Stimulated activated CD8-positive, alpha-beta memory T cell treated with anti-CD3 and anti-CD28 coated beads, Interleukin-15, amount 100 ng/mL, for 48 hours (primary cell): ENCODE data around the gene OR9G1.
"Not testable (repeated sequence)": the region's sequence is repeated elsewhere in the genome, so short reads cannot be mapped to it uniquely, and the experiment has no call there.

Source experiments
- DNase-seq, 2 donors: peaks; one replicate each; pipeline ENCODE4 v3.0.0-alpha.2; 2020; ENCODE audit warnings: low read depth in 2 of 2

Gene OR9G1, protein sequence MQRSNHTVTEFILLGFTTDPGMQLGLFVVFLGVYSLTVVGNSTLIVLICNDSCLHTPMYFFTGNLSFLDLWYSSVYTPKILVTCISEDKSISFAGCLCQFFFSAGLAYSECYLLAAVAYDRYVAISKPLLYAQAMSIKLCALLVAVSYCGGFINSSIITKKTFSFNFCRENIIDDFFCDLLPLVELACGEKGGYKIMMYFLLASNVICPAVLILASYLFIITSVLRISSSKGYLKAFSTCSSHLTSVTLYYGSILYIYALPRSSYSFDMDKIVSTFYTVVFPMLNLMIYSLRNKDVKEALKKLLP

DNA sequence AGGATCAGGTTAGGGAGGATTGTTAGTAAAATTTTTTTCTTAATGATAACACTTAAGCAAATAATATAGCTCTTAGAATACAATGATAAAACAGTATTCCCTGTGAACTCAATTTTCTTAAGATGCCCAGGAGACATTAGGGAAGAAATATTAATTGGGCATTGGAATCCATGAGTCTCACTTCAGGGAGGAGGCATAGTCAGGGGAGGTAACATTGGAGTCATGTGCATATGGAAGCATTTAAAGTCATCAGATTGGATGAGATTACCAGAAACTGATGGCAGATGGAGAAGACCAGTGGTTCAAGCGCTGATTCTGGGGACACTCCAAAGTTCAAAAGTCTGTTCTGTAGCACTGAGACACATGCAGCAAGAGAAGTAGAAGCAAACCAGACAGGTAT lies at the start of gene OR9G1:
Gene OR9G1, plus strand, starts transcription at position 301 of the 400 bp plus-strand sequence. CDS start 1,293 bp downstream, outside the sequence.
- no peak for DNase-seq

DNA sequence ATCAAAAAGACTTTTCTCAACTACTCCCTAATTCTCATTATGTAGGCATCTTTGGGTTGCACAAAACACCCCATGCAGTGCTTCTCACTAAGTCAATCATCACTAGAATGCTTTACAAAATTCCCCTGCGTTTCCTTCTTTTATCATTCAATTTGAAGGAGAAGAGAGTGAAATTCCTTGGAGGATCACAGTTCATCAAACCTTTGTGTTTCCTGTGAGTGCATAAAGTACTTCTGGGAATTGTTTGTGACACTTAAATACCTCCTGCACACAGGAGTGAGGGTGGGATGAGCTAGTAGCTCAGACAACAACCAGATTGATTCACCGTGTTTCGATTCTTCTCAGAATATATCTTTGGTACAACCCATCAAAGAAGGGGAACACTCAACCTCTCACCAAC lies 39.1 kb upstream of the OR9G1 start:
- DNase-seq: no peak

DNA sequence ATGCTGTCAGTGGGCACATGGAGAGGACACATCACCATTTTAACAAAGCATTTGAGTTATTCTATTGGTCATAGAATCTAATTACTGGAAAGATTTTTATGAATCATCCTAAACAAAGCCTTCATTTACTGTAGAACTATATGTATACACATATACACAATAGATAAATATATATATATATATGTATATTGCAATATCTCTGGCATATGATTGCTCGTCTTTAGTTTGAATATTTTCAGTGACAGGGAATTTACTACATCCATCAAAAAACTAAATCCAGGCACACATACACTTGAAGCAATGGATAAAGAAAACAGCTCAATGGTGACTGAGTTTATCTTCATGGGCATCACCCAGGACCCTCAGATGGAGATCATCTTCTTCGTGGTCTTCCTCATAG lies 35.5 kb upstream of the OR9G1 start, which contains the start of gene OR5AR1:
Gene OR5AR1, plus strand, starts transcription at position 301 of the 400 bp plus-strand sequence. Its CDS starts 0 bp downstream, at position 301.
- no peak for DNase-seq

DNA sequence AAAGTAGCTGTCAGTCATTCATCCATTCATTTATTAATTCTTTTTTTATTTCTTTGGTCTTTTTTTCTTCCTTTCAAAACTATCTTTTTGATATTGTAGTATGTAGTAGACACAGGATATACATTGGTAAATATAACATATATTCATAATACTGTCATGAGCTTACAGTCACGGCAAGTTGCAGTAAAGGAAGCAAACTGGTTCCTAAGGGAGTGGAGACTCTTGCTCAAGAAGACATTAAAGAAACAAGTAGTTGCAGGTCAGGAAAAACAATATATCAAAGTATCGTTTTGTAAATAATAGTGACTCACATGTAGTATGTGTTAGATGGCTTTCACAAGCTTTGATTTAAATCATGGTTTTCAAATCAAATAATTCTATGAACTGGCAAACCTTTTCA lies 27.9 kb upstream of the OR9G1 start:
- no peak for DNase-seq

DNA sequence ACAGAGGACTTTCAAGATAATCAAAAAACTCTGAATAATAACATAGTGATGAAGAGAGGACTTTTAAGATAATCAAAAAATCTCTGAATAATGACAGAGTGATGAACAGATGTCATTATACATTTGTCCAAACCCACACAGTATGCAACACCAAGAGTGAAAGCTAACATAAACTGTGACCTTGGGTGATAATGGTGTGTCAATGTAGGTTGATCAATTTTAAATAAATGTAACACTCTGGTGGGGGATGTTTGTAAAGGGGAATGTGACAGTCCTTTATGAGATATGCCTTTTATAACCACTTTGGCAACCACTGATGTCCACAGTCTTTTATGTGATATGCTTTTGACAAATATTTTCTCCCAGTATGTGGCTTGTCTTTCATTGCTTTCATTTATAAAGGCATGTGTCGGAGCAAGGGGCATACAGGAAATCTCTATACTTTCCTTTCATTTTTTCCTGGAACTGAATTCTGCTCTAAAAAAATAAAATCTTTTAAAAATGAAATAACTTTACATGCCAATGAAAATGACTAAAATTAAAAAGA lies 10.3 kb upstream of the OR9G1 start:
- no peak for DNase-seq

DNA sequence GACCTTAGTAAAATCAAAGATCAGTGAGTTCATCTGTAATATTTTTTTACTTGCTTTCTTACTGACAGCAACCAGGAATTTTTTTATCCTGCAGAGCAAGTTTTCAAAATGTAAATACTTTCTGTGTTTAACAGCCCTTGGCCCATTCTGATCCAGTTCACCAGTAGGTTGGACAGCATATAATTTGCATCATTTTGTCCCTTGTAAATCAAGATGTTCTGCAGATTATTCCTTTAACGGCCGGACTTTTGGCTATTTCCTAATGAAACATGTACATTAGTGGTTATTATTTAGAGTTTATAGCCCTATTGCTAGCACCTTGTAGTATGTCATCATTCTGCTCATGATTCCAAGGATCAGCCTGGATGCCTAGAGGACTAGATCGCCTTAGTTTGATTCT lies 7.7 kb upstream of the OR9G1 start:
- DNase-seq: not testable (repeated sequence)

DNA sequence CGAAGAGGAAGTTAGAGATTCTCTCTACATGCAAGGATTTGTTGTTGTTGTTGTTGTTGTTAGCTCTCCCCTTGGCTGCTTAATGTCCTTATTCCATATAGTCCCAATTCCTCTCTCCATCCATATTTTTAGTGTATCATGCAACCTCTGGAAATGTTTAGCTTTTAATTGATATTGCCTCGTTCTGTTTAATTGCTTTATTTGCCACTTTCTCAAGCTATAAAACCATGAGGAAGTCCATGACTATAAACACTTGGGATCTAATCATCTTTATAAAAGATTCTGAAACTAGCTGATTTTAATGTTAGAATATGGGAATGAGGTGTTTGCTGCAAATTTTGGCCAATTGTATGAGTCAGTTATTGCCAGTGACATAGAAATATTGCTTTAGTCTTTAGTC lies 5.5 kb upstream of the OR9G1 start:
- DNase-seq: no peak

DNA sequence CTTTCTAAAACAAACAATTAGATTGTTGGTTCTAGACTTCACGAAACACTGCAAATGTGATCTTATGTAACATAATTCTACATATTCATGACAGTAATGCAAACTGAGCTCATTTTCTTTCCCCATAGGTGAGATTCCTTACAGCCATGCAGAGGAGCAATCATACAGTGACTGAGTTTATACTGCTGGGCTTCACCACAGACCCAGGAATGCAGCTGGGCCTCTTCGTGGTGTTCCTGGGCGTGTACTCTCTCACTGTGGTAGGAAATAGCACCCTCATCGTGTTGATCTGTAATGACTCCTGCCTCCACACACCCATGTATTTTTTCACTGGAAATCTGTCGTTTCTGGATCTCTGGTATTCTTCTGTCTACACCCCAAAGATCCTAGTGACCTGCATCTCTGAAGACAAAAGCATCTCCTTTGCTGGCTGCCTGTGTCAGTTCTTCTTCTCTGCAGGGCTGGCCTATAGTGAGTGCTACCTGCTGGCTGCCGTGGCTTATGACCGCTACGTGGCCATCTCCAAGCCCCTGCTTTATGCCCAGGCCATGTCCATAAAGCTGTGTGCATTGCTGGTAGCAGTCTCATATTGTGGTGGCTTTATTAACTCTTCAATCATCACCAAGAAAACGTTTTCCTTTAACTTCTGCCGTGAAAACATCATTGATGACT lies 1.5 kb downstream of the OR9G1 start:
- no peak for DNase-seq

DNA sequence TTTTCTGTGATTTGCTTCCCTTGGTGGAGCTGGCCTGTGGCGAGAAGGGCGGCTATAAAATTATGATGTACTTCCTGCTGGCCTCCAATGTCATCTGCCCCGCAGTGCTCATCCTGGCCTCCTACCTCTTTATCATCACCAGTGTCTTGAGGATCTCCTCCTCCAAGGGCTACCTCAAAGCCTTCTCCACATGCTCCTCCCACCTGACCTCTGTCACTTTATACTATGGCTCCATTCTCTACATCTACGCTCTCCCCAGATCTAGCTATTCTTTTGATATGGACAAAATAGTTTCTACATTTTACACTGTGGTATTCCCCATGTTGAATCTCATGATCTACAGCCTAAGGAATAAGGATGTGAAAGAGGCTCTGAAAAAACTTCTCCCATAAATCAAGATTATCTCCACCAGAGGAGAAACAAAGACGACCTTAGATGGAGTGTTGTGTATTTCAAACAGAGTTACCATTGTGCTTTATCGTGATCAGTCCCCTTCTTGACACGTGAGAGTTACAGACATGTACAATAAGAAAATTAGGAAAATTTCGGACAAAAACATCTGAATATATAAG lies 2.1 kb downstream of the OR9G1 start:
- DNase-seq: no peak

DNA sequence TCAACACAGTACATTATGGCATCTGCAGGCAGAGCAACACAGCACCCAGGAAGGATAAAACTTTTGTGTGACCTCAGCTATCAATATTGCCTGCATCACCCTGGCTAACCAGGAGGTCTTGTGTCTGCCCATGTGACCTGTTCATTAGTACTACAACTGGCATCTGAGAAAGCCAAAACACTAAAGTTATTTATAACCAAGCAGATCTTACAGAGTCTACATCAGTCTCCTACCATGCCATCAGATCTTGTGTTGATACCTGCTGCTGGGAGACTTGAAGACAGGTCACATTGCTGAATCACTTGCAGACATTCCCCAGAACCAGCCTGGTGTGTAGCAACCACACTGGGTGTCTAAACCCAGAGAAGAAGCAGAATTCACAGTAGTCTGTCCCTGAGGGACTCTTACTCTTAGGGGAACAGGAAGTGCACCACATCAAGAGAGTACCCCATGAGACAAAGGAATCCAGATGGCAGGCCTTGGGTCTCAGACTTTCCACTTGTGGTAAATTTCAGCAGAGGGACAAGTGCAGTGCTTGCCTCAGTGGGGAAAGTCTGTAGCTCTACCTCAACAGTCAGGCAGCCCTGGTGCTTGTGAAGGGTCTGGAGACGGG lies 7.0 kb downstream of the OR9G1 start:
- no peak for DNase-seq

DNA sequence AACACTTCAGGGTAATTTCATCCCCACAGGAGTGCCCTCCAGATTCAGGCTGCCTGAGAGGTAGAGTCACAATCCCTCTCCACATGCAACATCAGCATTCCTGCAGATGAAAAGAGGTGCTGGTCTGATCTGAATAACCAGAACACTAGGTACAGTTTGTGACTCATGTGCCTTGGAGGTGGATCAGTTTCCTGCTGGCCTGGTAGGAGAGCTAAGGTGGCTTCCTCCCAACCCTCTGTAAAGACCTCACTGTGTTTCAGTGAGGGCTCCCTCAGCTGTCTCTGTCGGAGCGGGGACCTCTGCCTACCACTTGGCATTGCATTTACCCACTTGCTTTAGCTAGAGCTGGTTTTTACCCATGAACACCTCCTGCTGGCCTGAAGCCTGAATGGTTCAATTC lies 7.6 kb downstream of the OR9G1 start:
- DNase-seq: no peak

DNA sequence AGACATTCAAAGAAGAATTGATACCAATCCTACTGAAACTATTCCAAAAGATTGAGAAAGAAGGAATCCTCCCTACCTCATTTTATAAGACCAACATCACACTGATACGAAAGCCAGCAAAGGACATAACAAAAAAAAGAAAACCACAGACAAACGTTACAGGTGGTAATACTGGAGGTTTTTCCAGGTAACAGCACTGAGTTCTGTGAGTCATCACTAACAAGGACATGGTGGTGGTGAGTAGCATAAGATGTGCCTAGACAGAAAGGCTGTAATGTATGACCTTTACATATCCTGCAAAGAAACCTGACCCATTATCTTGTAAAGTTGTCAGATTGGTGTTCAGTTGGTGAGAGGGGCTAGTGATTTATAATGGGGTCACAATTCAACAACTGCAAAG lies 15.3 kb downstream of the OR9G1 start:
- DNase-seq: no peak

DNA sequence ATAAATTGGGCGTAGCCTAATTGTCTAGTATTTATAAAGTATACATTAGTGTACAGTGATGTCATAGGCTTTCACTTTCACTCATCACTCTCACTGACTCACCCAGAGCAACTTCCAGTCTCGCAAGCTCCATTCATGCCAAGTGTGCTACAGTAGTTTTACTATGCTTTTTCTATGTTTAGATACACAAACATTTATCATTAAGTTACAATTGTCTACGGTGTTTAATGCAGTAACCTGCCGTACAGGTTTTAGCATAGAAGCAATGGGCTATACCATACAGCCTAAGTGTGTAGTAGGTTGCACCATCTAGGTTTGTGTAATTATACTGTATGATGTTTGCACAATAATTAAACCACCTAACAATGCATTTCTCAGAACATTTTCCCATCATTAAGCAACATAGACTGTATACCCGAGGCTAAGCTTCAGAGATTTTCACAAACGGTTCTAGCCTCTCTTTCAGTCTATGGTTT lies 17.5 kb downstream of the OR9G1 start:
- DNase-seq: no peak

DNA sequence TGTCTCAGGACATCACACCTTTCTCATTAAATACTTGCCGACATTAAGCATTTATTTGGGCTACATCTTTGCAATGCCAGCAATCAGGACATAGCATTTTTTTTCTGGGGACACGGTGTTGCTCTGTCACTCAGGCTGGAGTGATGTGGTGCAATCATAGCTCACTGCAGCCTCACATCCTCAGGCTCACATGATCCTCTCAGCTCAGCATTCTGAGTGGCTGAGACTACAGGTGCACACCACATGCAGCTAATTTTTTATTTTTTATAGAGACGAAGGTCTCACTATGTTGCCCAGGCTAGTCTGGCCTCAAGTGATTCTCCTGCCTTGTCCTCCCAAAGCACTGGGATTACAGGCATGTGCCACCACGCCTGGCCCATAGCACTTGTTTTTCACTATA lies 21.6 kb downstream of the OR9G1 start:
- DNase-seq: no peak

DNA sequence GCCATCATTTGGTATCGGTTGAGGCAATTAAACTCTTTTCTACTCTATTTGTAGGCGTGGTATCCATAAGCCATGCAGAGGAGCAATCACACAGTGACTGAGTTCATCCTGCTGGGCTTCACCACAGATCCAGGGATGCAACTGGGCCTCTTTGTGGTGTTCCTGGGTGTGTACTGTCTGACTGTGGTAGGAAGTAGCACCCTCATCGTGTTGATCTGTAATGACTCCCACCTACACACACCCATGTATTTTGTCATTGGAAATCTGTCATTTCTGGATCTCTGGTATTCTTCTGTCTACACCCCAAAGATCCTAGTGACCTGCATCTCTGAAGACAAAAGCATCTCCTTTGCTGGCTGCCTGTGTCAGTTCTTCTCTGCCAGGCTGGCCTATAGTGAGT lies 41.2 kb downstream of the OR9G1 start:
- DNase-seq: no peak

DNA sequence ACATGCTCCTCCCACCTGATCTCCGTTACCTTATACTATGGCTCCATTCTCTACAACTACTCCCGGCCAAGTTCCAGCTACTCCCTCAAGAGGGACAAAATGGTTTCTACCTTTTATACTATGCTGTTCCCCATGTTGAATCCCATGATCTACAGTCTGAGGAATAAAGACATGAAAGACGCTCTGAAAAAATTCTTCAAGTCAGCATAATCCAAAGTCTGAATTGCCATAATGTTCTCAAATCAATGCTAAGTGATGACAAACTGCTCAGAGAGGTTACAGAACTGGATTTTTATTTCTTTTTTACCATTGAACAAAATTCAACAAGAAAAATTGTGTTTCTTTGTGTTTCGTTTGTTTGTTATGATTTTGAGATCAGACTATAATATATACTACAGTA lies 42.0 kb downstream of the OR9G1 start:
- DNase-seq: no peak

DNA sequence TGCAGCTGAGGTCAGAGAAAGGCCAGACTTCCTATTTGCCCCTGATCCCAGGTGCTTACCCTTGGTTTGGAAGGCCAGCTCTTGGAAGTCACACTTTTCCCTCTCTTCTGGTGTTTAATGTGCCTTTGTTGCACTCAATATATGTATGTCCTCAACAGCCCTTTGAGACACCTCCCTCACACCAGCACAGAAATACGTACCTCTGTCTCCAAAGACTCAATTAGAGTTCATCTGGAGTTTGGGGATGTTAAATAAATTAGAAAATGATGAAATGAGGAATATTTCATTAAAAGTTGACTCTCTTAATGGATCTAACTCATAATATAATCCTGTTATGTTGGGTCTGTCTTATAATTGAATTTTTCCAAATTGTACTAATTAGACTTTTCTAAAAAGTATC lies 49.7 kb downstream of the OR9G1 start, which contains the start of gene OR9G4:
Gene OR9G4, minus strand, starts transcription at position 101 of the 400 bp plus-strand sequence. CDS start 4,931 bp downstream, outside the sequence.
- no peak for DNase-seq

DNA sequence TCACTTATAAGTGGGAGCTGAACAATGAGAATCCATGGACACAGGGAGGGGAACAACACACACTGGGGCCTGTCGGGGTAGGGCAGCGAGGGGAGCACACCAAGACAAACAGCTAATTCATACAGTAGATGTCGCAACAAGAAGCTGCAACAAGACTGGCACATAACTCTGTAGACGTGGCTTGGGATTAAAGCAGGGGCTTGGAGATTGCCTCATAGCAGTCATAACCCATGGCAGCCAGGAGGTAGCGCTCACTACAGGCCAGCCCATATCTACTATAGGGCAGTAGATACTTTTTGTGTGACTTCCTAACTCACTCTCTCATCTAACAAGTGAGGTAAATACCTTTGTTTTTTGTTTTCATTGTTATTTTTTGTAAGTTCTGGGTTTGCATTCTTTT lies 51.3 kb downstream of the OR9G1 start:
- no peak for DNase-seq

DNA sequence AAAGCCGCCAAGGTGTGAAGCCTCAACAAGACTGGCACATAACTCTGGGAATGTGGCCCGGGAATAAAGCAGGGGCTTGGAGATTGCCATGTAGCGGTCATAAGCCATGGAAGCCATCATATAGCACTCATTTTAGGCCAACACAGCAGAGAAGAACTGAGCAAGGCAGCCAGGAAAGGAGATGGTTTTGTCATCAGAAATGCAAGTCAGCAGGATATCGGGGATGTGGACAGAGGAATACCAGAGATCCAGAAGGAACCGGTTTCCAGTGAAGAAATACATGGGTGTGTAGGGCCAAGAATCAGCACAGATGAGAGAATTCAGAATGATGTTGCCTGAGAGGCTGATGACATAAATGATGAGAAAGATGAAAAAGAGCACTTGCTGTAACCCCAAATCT lies 52.6 kb downstream of the OR9G1 start:
- DNase-seq: no peak
